Bronchial epithelial cell (primary cell): ENCODE data around the gene PITPNM3. TPM values are rescaled to one million over a fixed set of nuclear protein-coding genes. Genes with fewer than 3 reads are reported as not detected.

Source experiments
- DNase-seq: peaks from one replicate; pipeline ENCODE4 v3.0.0-alpha.2; 2010; ENCODE audit warnings: low read depth
- FAIRE-seq: peaks from 2 replicates; lab custom pipeline; 2011; peaks lifted over from hg19 to GRCh38; lab: Jason Lieb, UNC
- H3K27me3 ChIP-seq: 2 replicates; pipeline ENCODE4 v1.5.1; 2011; ENCODE audit warnings: low read length; ENCODE audit not compliant: control insufficient read depth, insufficient read depth
- H3K36me3 ChIP-seq: 2 replicates; pipeline ENCODE4 v1.5.1; 2011; ENCODE audit warnings: low read length; ENCODE audit not compliant: control insufficient read depth, insufficient read depth
- H3K4me3 ChIP-seq: 2 replicates; pipeline ENCODE4 v1.5.1; 2011; ENCODE audit warnings: mild to moderate bottlenecking, low read depth, low read length, control low read depth
- total RNA-seq: library from RNA; depleted of rRNA; stranded (reverse); fragments of >200 nt; gene quantifications from 2 replicates; pipeline ENCODE4 v1.2.1, GENCODE V29; 2014
- TF ChIP-seq, protein P1 (sequence below): IDR thresholded peaks from 2 replicates; pipeline ENCODE4 v1.5.1; 2011; ENCODE audit warnings: mild to moderate bottlenecking, moderate library complexity, low read length, control low read depth, inconsistent platforms; ENCODE audit not compliant: insufficient read depth, severe bottlenecking

Gene PITPNM3
- total RNA-seq, 1 donor from 2014 or later = 25.0 TPM

DNA sequence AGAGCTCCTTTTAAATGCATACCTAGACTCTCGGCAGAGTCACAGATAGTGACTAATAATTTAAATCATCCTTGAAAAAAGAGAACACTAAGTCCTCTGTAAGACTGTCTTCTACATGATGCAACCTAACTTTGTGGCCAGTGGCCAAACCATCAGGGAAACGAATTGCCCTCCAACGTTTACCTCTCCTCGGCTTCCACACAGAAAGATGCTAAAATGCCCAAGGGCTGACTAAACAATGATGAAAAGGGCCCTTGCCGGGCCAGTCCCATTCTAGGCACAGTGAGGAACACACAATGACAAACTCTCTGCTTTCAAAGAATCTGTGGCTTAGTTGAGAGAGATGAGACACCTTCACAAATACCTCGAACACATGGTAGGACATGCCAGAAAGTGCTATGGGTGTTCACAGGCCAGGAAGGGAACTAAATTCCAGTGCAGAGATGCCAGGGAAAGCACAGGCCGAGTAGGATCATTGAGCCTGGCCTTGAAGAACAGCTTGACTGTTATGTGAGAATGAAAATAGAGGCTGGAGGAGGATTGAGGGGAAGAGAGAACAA lies 35.3 kb upstream of the PITPNM3 start:
- no peaks in the 10 kb centered on the region for H3K27me3 ChIP-seq
- FAIRE-seq (peak; percentile 97), DNase-seq (peak; percentile 94)
- H3K4me3 ChIP-seq = no peak overlapping the region
- peaks cover 10% of the 10 kb centered on the region for H3K36me3 ChIP-seq
- TF ChIP-seq, protein P1, sequence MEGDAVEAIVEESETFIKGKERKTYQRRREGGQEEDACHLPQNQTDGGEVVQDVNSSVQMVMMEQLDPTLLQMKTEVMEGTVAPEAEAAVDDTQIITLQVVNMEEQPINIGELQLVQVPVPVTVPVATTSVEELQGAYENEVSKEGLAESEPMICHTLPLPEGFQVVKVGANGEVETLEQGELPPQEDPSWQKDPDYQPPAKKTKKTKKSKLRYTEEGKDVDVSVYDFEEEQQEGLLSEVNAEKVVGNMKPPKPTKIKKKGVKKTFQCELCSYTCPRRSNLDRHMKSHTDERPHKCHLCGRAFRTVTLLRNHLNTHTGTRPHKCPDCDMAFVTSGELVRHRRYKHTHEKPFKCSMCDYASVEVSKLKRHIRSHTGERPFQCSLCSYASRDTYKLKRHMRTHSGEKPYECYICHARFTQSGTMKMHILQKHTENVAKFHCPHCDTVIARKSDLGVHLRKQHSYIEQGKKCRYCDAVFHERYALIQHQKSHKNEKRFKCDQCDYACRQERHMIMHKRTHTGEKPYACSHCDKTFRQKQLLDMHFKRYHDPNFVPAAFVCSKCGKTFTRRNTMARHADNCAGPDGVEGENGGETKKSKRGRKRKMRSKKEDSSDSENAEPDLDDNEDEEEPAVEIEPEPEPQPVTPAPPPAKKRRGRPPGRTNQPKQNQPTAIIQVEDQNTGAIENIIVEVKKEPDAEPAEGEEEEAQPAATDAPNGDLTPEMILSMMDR = no peak

DNA sequence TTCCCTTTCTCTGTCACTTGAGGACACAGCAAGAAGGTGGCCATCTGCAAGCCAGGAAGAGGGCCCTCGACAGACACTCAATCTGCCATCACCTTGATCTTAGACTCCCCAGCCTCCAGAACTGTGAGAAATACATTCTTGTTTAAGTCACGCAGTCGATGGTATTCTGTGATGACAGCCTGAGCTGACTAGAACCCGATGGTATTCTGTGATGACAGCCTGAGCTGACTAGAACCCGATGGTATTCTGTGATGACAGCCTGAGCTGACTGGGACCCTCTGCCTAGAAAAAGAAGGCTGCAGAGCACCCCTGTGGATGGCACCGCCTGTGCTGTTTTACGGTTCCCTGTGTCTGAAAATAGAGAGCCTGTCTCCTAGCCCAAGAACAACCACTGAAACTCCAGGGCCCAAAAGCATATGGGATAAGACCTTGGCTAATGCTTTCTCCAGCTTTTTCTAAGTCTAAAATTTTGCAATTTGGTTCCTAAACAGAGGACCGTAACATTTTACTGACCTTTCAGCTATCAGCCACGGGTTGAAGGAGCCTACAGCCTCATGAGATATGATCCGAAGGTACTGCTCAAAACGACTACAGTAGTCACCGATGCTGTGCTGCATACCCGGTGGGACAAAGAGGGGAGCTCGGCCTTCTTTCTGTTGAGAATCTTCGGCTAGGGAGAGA lies 33.1 kb upstream of the PITPNM3 start:
- H3K27me3 ChIP-seq = no peaks in the 10 kb centered on the region
- H3K4me3 ChIP-seq = no peak overlapping the region
- TF ChIP-seq, protein P1 = no peak
- no peak for DNase-seq
- H3K36me3 ChIP-seq = peaks cover 11% of the 10 kb centered on the region
- no peak for FAIRE-seq

DNA sequence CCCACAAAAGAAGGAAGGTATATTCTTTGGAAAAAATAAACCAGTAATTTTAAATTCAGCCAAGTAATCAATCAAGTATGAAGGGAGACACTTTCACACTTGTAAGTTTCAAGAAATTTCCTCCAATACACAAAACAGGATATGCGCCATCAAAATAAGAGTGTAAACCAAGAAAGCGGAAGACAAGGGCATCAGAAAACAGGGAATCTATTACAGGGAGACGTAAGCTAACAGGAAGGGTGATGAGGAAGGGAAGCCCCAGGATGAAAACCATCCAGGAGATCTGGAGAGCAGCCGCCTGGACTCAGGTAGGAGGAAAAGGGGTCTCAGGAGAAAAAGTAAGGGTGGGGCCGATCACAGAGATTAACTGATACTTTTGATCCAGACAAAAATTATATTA lies 31.8 kb upstream of the PITPNM3 start:
- TF ChIP-seq, protein P1 = no peak
- Histone ChIP-seq H3K27me3 (no peaks in the 10 kb centered on the region), H3K4me3 (no peak overlapping the region), H3K36me3 (peaks cover 10% of the 10 kb centered on the region)
- FAIRE-seq (no peak), DNase-seq (no peak)

DNA sequence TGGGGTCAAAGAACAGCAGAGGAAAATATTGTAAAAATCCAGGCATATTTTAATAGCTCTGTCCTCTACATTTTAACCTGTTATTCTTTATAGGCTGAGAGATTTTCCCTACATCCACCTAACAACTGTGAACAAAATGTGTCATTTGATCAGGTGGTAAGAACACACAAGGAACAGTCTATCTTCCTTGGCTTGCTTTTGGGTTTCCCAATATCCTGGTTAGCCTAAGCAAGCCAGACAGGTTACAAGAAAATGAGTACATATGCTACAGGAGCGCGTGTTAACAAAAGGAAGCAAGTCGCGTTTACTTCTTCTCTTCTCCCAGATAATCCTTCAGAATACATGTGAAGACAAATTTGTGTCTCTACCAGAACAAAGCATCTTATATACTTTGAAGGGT lies 31.0 kb upstream of the PITPNM3 start:
- Histone ChIP-seq H3K4me3 (no peak overlapping the region), H3K36me3 (peaks cover 10% of the 10 kb centered on the region), H3K27me3 (no peaks in the 10 kb centered on the region)
- peak; percentile 19 for DNase-seq
- FAIRE-seq = no peak
- TF ChIP-seq, protein P1 = no peak

DNA sequence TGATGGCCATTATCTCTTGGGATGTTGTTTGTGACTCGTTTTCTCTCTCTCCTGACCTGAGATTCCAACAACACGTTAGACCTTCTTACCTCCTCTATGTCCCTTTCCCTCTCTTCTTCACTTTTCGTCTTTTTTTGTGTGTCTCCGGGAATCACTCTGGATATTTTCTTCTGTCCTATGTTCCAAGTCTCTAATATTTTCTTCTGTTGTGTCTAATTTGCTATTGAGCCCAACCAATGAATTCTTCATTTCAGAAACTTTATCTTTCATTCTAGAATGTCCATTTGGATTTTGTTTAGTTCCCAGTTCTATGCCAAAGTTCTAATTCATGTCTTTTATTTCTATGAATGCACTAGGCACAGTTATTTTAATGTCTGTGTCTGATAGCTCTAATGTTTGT lies 27.1 kb upstream of the PITPNM3 start:
- no peak for DNase-seq
- Histone ChIP-seq H3K36me3 (peaks cover 4% of the 10 kb centered on the region), H3K4me3 (no peak overlapping the region), H3K27me3 (no peaks in the 10 kb centered on the region)
- no peak for FAIRE-seq
- TF ChIP-seq, protein P1 = no peak
